ENCODE data around the gene GPR146.

The GPR146 gene

GRCh38 chr7:1062296-1063294 lies 18.2 kb downstream of the GPR146 start:
- no peak for DNase-seq (ENCODE audit: low read depth, low spot score)
- TF ChIP-seq POLR2AphosphoS5 (IDR thresholded peaks at IDR 0.05; ENCODE audit: borderline replicate concordance, low read depth, low read length) (no peak), EZH2 (IDR thresholded peaks at IDR 0.05) (no peak), FOXP2 (optimal IDR thresholded peaks at IDR 0.05; ENCODE audit: control extremely low read depth, extremely low read length, insufficient read depth) (no peak)
- Histone ChIP-seq H3K27ac (no peak overlapping the region), H3K4me3 (no peak overlapping the region), H3K9ac (ENCODE audit: insufficient read length) (no peak overlapping the region), H3K9me3 (ENCODE audit: low read depth, low read length) (no peaks in the 10 kb centered on the region), H3K36me3 (ENCODE audit: insufficient read depth, low read length) (no peaks in the 10 kb centered on the region; the same call in 1 of the 2 replicates)

GRCh38 chr7:1063361-1063760 lies 19.0 kb downstream of the GPR146 start:
- Histone ChIP-seq H3K36me3 (ENCODE audit: insufficient read depth, low read length) (no peaks in the 10 kb centered on the region), H3K9me3 (ENCODE audit: low read depth, low read length) (no peaks in the 10 kb centered on the region), H3K9ac (ENCODE audit: insufficient read length) (no peak overlapping the region), H3K4me3 (no peak overlapping the region), H3K27ac (no peak overlapping the region)
- TF ChIP-seq FOXP2 (optimal IDR thresholded peaks at IDR 0.05; ENCODE audit: control extremely low read depth, extremely low read length, insufficient read depth) (no peak), EZH2 (IDR thresholded peaks at IDR 0.05) (no peak)
- no peak for DNase-seq (ENCODE audit: low read depth, low spot score)

- Histone ChIP-seq H3K27ac (no peak overlapping the region), H3K9ac (ENCODE audit: insufficient read length) (no peak overlapping the region), H3K36me3 (ENCODE audit: insufficient read depth, low read length) (no peaks in the 10 kb centered on the region), H3K4me3 (no peak overlapping the region), H3K9me3 (ENCODE audit: low read depth, low read length) (no peaks in the 10 kb centered on the region)
- no peak for TF ChIP-seq POLR2AphosphoS5 (IDR thresholded peaks at IDR 0.05; ENCODE audit: borderline replicate concordance, low read depth, low read length)
- TF ChIP-seq EZH2 (IDR thresholded peaks at IDR 0.05), result no peak
- no peak for TF ChIP-seq FOXP2 (optimal IDR thresholded peaks at IDR 0.05; ENCODE audit: control extremely low read depth, extremely low read length, insufficient read depth)
- no peak for DNase-seq (ENCODE audit: low read depth, low spot score)
These were observed 20.2 kb downstream of the GPR146 start for GRCh38 chr7:1064581-1064980.

DNA sequence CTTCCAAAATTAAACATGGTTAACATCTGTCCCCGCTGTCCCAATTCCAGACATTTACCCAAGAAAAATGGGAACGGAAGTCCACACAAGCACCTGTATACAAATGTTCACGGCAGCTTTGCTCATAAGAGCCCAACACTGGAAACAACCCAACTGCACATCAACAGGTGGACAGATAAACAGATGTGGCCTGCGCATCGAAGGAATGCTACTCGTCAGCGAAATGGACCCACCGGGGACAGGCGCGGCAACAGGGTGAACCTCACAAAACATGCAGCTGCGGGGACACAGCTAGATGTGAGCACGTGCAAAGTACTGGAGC lies 20.9 kb downstream of the GPR146 start:
- Histone ChIP-seq H3K4me3 (no peak overlapping the region), H3K27ac (no peak overlapping the region), H3K9me3 (ENCODE audit: low read depth, low read length) (no peaks in the 10 kb centered on the region), H3K36me3 (ENCODE audit: insufficient read depth, low read length) (no peaks in the 10 kb centered on the region), H3K9ac (ENCODE audit: insufficient read length) (no peak overlapping the region)
- no peak for DNase-seq (ENCODE audit: low read depth, low spot score)
- no peak for TF ChIP-seq EZH2 (IDR thresholded peaks at IDR 0.05)
- TF ChIP-seq POLR2AphosphoS5 (IDR thresholded peaks at IDR 0.05; ENCODE audit: borderline replicate concordance, low read depth, low read length), result no peak
- no peak for TF ChIP-seq FOXP2 (optimal IDR thresholded peaks at IDR 0.05; ENCODE audit: control extremely low read depth, extremely low read length, insufficient read depth)

DNA sequence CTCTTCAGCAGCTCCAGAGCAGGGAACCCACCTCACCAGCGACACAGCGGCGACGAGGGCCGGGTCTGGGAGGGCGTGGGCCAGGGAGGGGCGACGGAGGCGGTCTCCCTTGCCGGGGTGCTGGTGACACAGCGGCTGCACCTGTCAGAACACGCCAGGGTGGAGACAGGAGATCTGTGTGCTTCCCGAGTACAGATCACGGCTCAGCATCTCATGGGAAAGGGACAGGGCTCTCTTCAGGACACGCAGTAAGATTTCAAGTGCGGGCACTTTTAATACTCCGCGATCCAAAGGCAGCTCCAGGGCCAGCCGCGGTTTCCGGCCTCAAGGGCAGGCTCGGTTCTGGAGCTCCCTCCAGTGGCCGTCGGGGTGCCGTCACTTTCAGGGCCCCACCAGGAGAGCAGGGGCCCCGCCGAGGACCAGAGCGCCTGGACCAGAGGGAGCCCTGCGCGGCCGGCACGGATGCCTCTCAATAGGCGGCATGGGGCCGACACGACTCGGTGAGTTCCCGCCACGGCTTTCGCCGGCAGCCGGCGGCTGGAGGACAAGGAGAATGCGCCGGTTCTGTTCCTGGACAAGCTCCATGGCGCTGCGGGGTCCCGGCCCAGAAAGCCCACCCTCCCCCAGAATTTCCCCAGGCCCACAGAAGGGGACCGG lies 21.4 kb downstream of the GPR146 start:
- H3K9me3 ChIP-seq (ENCODE audit: low read depth, low read length), result no peaks in the 10 kb centered on the region
- no peak for DNase-seq (ENCODE audit: low read depth, low spot score)
- H3K36me3 ChIP-seq (ENCODE audit: insufficient read depth, low read length), result no peaks in the 10 kb centered on the region
- TF ChIP-seq POLR2AphosphoS5 (IDR thresholded peaks at IDR 0.05; ENCODE audit: borderline replicate concordance, low read depth, low read length) (no peak), EZH2 (IDR thresholded peaks at IDR 0.05) (no peak), FOXP2 (optimal IDR thresholded peaks at IDR 0.05; ENCODE audit: control extremely low read depth, extremely low read length, insufficient read depth) (no peak)
- H3K9ac ChIP-seq (ENCODE audit: insufficient read length), result no peak overlapping the region
- no peak overlapping the region for H3K4me3 ChIP-seq
- no peak overlapping the region for H3K27ac ChIP-seq

DNA sequence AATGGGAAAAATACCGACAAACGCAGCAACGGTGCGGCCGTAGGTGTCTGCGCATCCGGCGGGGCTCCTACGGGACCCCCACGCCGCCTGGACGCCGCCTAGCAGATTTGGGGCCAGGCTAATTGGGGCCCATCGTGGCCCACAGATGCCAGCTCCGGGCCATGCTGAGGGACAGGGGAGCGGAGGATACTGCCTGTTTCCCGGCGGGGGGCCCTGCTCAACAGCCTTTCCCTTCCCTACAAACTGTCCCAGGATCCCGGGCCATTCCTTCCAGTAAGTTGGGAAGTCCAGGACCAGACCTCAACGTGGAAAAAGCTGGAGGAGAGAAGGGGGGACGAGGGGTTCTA lies 21.9 kb downstream of the GPR146 start:
- no peak for TF ChIP-seq POLR2AphosphoS5 (IDR thresholded peaks at IDR 0.05; ENCODE audit: borderline replicate concordance, low read depth, low read length)
- TF ChIP-seq EZH2 (IDR thresholded peaks at IDR 0.05), result no peak
- no peak for TF ChIP-seq FOXP2 (optimal IDR thresholded peaks at IDR 0.05; ENCODE audit: control extremely low read depth, extremely low read length, insufficient read depth)
- no peaks in the 10 kb centered on the region for H3K36me3 ChIP-seq (ENCODE audit: insufficient read depth, low read length)
- no peaks in the 10 kb centered on the region for H3K9me3 ChIP-seq (ENCODE audit: low read depth, low read length)
- H3K9ac ChIP-seq (ENCODE audit: insufficient read length), result no peak overlapping the region
- no peak for DNase-seq (ENCODE audit: low read depth, low spot score)
- no peak overlapping the region for H3K4me3 ChIP-seq
- H3K27ac ChIP-seq, result no peak overlapping the region

- Histone ChIP-seq H3K4me3 (no peak overlapping the region), H3K36me3 (ENCODE audit: insufficient read depth, low read length) (no peaks in the 10 kb centered on the region), H3K9me3 (ENCODE audit: low read depth, low read length) (no peaks in the 10 kb centered on the region), H3K27ac (no peak overlapping the region), H3K9ac (ENCODE audit: insufficient read length) (no peak overlapping the region)
- no peak for DNase-seq (ENCODE audit: low read depth, low spot score)
- TF ChIP-seq POLR2AphosphoS5 (IDR thresholded peaks at IDR 0.05; ENCODE audit: borderline replicate concordance, low read depth, low read length) (no peak), FOXP2 (optimal IDR thresholded peaks at IDR 0.05; ENCODE audit: control extremely low read depth, extremely low read length, insufficient read depth) (no peak), EZH2 (IDR thresholded peaks at IDR 0.05) (no peak)
These were observed 23.7 kb downstream of the GPR146 start for GRCh38 chr7:1068013-1068412.

DNA sequence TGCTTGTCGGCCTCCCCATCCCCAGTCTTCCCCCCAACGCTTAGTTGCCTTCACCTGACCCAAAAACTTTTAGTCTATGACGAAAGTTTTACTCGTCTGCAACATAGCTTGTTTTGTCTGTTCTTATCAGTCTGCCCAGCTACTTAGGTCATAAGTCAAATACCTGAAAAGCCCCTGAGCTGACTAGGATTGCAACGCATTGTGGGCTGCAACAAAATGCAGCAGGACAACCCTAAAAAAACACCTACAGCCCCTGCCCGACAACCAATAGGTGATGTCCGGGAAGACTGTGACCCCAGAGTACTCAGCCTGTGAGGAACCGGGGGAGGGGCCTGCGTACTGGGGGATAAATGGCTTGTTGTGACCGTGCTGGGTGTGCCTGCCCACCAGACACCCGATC lies 24.3 kb downstream of the GPR146 start:
- TF ChIP-seq POLR2AphosphoS5 (IDR thresholded peaks at IDR 0.05; ENCODE audit: borderline replicate concordance, low read depth, low read length), result no peak
- TF ChIP-seq EZH2 (IDR thresholded peaks at IDR 0.05), result no peak
- no peak for TF ChIP-seq FOXP2 (optimal IDR thresholded peaks at IDR 0.05; ENCODE audit: control extremely low read depth, extremely low read length, insufficient read depth)
- DNase-seq (ENCODE audit: low read depth, low spot score), result no peak
- Histone ChIP-seq H3K36me3 (ENCODE audit: insufficient read depth, low read length) (no peaks in the 10 kb centered on the region), H3K9ac (ENCODE audit: insufficient read length) (no peak overlapping the region), H3K4me3 (no peak overlapping the region), H3K27ac (no peak overlapping the region), H3K9me3 (ENCODE audit: low read depth, low read length) (no peaks in the 10 kb centered on the region)
